Osteoblast (primary cell): ENCODE data around the gene CCDC92B. TPM values are rescaled to one million over a fixed set of nuclear protein-coding genes. Genes with fewer than 3 reads are reported as not detected.

Experiments
- DNase-seq: peaks from one replicate; pipeline ENCODE4 v3.0.0; 2011; ENCODE audit warnings: low spot score, mixed read lengths; ENCODE audit not compliant: insufficient read length; ENCODE audit errors: missing footprints
- H2AFZ ChIP-seq: 2 replicates; pipeline ENCODE4 v1.6.0; 2011; ENCODE audit warnings: mild to moderate bottlenecking, low read length
- H3K27ac ChIP-seq: 2 replicates; pipeline ENCODE4 v1.5.1; 2011; ENCODE audit warnings: mild to moderate bottlenecking, low read depth, low read length, moderate library complexity
- H3K27me3 ChIP-seq: 2 replicates; pipeline ENCODE4 v1.6.0; 2012; ENCODE audit warnings: mild to moderate bottlenecking, control low read depth, inconsistent platforms, low read length, moderate library complexity; ENCODE audit not compliant: insufficient read depth
- H3K36me3 ChIP-seq: 2 replicates; pipeline ENCODE4 v1.5.1; 2011; ENCODE audit warnings: mild to moderate bottlenecking, low read length, control low read depth, moderate library complexity; ENCODE audit not compliant: insufficient read depth
- H3K4me1 ChIP-seq: 2 replicates; pipeline ENCODE4 v1.5.1; 2011; ENCODE audit warnings: mild to moderate bottlenecking, low read length, control low read depth, moderate library complexity; ENCODE audit not compliant: insufficient read depth
- H3K4me2 ChIP-seq: 2 replicates; pipeline ENCODE4 v1.6.0; 2011; ENCODE audit warnings: mild to moderate bottlenecking, low read length; ENCODE audit not compliant: insufficient read depth
- H3K4me3 ChIP-seq: fragments of 200-600 bp; sonication (generic); 3 replicates; pipeline ENCODE4 v1.5.1; 2012; ENCODE audit warnings: mild to moderate bottlenecking, low read length, inconsistent platforms; ENCODE audit not compliant: insufficient read depth
- H3K79me2 ChIP-seq: 2 replicates; pipeline ENCODE4 v1.6.0; 2012; ENCODE audit warnings: mild to moderate bottlenecking, low read length, control low read depth, inconsistent platforms; ENCODE audit not compliant: insufficient read depth
- H3K9me3 ChIP-seq: 2 replicates; pipeline ENCODE4 v1.5.1; 2011; ENCODE audit warnings: low read depth, low read length, control low read depth
- H4K20me1 ChIP-seq: 2 replicates; pipeline ENCODE4 v1.6.0; 2012; ENCODE audit warnings: mild to moderate bottlenecking, low read length, control low read depth; ENCODE audit not compliant: insufficient read depth
- total RNA-seq: library from RNA; depleted of rRNA; stranded (reverse); fragments of >200 nt; gene quantifications from 2 replicates; pipeline ENCODE4 v1.2.3, GENCODE V29; 2012
- TF ChIP-seq, protein P1 (sequence below): IDR thresholded peaks from 2 replicates; pipeline ENCODE4 v1.5.1; 2011; ENCODE audit warnings: mild to moderate bottlenecking, low read depth, low read length, moderate library complexity; ENCODE audit errors: extremely low read depth

The CCDC92B gene
- total RNA-seq, 1 donor: not detected

DNA sequence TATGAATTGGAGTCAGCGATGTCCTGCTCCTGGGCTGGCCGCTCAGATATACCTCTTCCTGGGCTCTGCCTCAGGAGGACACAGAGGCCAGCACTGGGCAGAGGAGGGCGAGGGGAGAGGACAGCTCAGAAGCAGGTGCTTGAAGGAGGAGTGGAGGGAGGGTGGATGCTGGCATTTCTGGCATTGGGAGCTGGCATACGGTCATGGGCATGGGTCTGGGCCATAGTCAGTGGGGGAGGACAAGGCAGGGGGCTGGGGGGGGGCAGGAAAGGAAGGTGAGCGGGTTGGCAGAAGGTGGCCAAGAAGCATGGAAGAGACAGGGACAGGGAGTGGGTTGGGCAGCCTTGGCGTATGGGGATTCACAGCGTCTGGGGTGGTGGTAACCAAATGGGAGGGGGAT lies 30.1 kb upstream of the CCDC92B start:
- Histone ChIP-seq H3K4me3 (no peak overlapping the region), H3K4me1 (no peaks in the 10 kb centered on the region), H3K27me3 (peaks cover 28% of the 10 kb centered on the region), H3K4me2 (no peak overlapping the region), H3K27ac (no peak overlapping the region), H2AFZ (no peak overlapping the region), H4K20me1 (no peaks in the 10 kb centered on the region), H3K9me3 (no peaks in the 10 kb centered on the region), H3K79me2 (no peaks in the 10 kb centered on the region), H3K36me3 (no peaks in the 10 kb centered on the region)
- peak; percentile 29 for DNase-seq
- TF ChIP-seq, protein P1, sequence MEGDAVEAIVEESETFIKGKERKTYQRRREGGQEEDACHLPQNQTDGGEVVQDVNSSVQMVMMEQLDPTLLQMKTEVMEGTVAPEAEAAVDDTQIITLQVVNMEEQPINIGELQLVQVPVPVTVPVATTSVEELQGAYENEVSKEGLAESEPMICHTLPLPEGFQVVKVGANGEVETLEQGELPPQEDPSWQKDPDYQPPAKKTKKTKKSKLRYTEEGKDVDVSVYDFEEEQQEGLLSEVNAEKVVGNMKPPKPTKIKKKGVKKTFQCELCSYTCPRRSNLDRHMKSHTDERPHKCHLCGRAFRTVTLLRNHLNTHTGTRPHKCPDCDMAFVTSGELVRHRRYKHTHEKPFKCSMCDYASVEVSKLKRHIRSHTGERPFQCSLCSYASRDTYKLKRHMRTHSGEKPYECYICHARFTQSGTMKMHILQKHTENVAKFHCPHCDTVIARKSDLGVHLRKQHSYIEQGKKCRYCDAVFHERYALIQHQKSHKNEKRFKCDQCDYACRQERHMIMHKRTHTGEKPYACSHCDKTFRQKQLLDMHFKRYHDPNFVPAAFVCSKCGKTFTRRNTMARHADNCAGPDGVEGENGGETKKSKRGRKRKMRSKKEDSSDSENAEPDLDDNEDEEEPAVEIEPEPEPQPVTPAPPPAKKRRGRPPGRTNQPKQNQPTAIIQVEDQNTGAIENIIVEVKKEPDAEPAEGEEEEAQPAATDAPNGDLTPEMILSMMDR: no peak

DNA sequence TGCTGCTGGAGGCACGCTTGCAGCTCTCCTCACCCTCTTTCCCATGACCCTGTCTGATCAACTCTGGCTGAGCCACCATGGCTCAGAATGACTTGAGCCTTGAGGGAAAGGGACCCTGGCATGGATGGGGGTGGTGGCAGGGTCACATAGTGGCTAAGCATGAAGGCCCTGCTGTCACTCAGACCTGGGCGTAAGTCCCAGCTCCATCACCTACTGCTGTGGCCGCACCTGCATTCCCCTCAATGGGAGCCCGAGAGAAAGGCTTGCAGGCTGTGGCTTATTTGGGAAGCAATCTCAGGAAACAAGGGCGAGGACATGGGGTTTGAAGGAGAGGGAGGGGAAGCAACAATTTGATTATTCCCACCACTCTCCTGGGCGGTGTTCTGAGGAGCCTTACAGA lies 29.0 kb upstream of the CCDC92B start:
- no peaks in the 10 kb centered on the region for H3K9me3 ChIP-seq
- no peaks in the 10 kb centered on the region for H3K79me2 ChIP-seq
- TF ChIP-seq, protein P1: no peak
- no peaks in the 10 kb centered on the region for H3K36me3 ChIP-seq
- H3K4me3 ChIP-seq: no peak overlapping the region
- DNase-seq: peak; percentile 41
- H3K27me3 ChIP-seq: peaks cover 28% of the 10 kb centered on the region
- no peak overlapping the region for H3K4me2 ChIP-seq
- no peak overlapping the region for H2AFZ ChIP-seq
- no peak overlapping the region for H3K27ac ChIP-seq
- no peaks in the 10 kb centered on the region for H4K20me1 ChIP-seq
- H3K4me1 ChIP-seq: no peaks in the 10 kb centered on the region

- Histone ChIP-seq H4K20me1 (no peaks in the 10 kb centered on the region), H3K4me1 (no peaks in the 10 kb centered on the region), H3K4me2 (no peak overlapping the region), H3K9me3 (no peaks in the 10 kb centered on the region), H3K4me3 (no peak overlapping the region), H3K27ac (no peak overlapping the region), H3K79me2 (no peaks in the 10 kb centered on the region), H3K27me3 (peaks cover 29% of the 10 kb centered on the region), H3K36me3 (no peaks in the 10 kb centered on the region), H2AFZ (no peak overlapping the region)
- TF ChIP-seq, protein P1: no peak
- peak; percentile 80 for DNase-seq
Measured at GRCh38 chr17:2777242-2777867, 27.9 kb upstream of the CCDC92B start.

GRCh38 chr17:2776589-2777241 lies 27.3 kb upstream of the CCDC92B start:
- Histone ChIP-seq H3K27ac (no peak overlapping the region), H3K4me2 (no peak overlapping the region), H3K27me3 (peaks cover 31% of the 10 kb centered on the region), H3K79me2 (no peaks in the 10 kb centered on the region), H3K4me1 (no peaks in the 10 kb centered on the region), H3K36me3 (no peaks in the 10 kb centered on the region), H3K4me3 (no peak overlapping the region), H3K9me3 (no peaks in the 10 kb centered on the region), H2AFZ (no peak overlapping the region), H4K20me1 (no peaks in the 10 kb centered on the region)
- TF ChIP-seq, protein P1: no peak
- peak; percentile 85 for DNase-seq
